SK-N-DZ (cell line): Measurements from ENCODE around the gene NRROS.

ENCODE experiments used
- DNase-seq: peaks from one replicate; pipeline ENCODE4 v3.0.0-alpha.2; 2015; ENCODE audit warnings: low spot score
- small RNA-seq, 2 experiments: library from RNA; depleted of rRNA; stranded (forward); fragments of <200 nt; gene quantifications; one replicate each; pipeline ENCODE3, GENCODE V24; 2014

NRROS gene

GRCh38 chr3:196684548-196685407 lies 45.3 kb downstream of the NRROS start:
- peak; percentile 57 for DNase-seq

GRCh38 chr3:196686436-196686835 lies 46.9 kb downstream of the NRROS start:
- no peak for DNase-seq

- DNase-seq, result no peak
Observed at GRCh38 chr3:196688349-196688748, 48.9 kb downstream of the NRROS start.

GRCh38 chr3:196689941-196690660 lies 50.6 kb downstream of the NRROS start:
- DNase-seq, result no peak

- no peak for DNase-seq
Observed at GRCh38 chr3:196691386-196691785, 51.9 kb downstream of the NRROS start.

- DNase-seq, result no peak
Observed at GRCh38 chr3:196694202-196694638, 54.7 kb downstream of the NRROS start.

- DNase-seq, result no peak
Observed at GRCh38 chr3:196694941-196695848, 55.7 kb downstream of the NRROS start.

- DNase-seq, result no peak
Observed at GRCh38 chr3:196695849-196696226, 56.3 kb downstream of the NRROS start.

- DNase-seq, result no peak
Observed at GRCh38 chr3:196697270-196697669, 57.8 kb downstream of the NRROS start.

GRCh38 chr3:196699749-196700148 lies 60.3 kb downstream of the NRROS start:
- DNase-seq, result no peak

GRCh38 chr3:196700801-196701200 lies 61.3 kb downstream of the NRROS start:
- DNase-seq, result no peak

GRCh38 chr3:196706327-196706726 lies 66.8 kb downstream of the NRROS start:
- DNase-seq, result no peak

- DNase-seq, result no peak
Observed at GRCh38 chr3:196706731-196707130, 67.2 kb downstream of the NRROS start.

- DNase-seq, result no peak
Observed at GRCh38 chr3:196707566-196707965, 68.1 kb downstream of the NRROS start.

GRCh38 chr3:196708467-196708866 lies 69.0 kb downstream of the NRROS start:
- no peak for DNase-seq

Small RNA genes within 50 kb of the gene (small RNA-seq; reads per million reads assigned to genes)
- gene RNU6-646P, result 0 reads per million in 2 experiments
